Measurements from ENCODE around the gene CYP26C1.

The CYP26C1 gene

GRCh38 chr10:93064874-93065660 is 4.5 kb downstream of the CYP26C1 start:
- DNase-seq = no peak

GRCh38 chr10:93065675-93066543 is 5.3 kb downstream of the CYP26C1 start:
- DNase-seq = no peak

GRCh38 chr10:93066544-93066913 is 5.9 kb downstream of the CYP26C1 start:
- no peak for DNase-seq

GRCh38 chr10:93067443-93068365 is 7.1 kb downstream of the CYP26C1 start:
- no peak for DNase-seq

- no peak for DNase-seq
Measured at GRCh38 chr10:93068411-93069244, 8.0 kb downstream of the CYP26C1 start.

- DNase-seq = no peak
Measured at GRCh38 chr10:93069245-93069561, 8.6 kb downstream of the CYP26C1 start.

GRCh38 chr10:93070378-93071176 is 10.0 kb downstream of the CYP26C1 start:
- DNase-seq = no peak

GRCh38 chr10:93071177-93071472 is 10.5 kb downstream of the CYP26C1 start:
- DNase-seq = no peak

GRCh38 chr10:93071674-93072224 is 11.2 kb downstream of the CYP26C1 start:
- no peak for DNase-seq

- DNase-seq = no peak
Measured at GRCh38 chr10:93072225-93072712, 11.7 kb downstream of the CYP26C1 start.

- DNase-seq = no peak
Measured at GRCh38 chr10:93072713-93073538, 12.3 kb downstream of the CYP26C1 start.

GRCh38 chr10:93073539-93074146 is 13.0 kb downstream of the CYP26C1 start, which contains the start of gene CYP26A1:
Gene CYP26A1, plus strand, starts transcription at chr10:93073893. Its CDS starts 42 bp downstream, at chr10:93073935.
- no peak for DNase-seq

- no peak for DNase-seq
Measured at GRCh38 chr10:93074147-93074596, 13.6 kb downstream of the CYP26C1 start.

GRCh38 chr10:93074597-93075368 is 14.2 kb downstream of the CYP26C1 start:
- DNase-seq = no peak

GRCh38 chr10:93075369-93076221 is 15.0 kb downstream of the CYP26C1 start:
- DNase-seq = no peak

GRCh38 chr10:93076871-93077270 is 16.3 kb downstream of the CYP26C1 start:
- DNase-seq = no peak

- DNase-seq = no peak
Measured at GRCh38 chr10:93077860-93078337, 17.3 kb downstream of the CYP26C1 start.

All from NCI-H446 treated with DMSO at 0.1 percent for 48 hours (cell line).